ENCODE data around the gene NUDT22. TPM values are rescaled to one million over a fixed set of nuclear protein-coding genes. Genes with fewer than 3 reads are reported as not detected.

The NUDT22 gene
- polyA plus RNA-seq, 1 donor (not counting 4 experiments of a cell fraction or from before 2014, with no cell fraction given) = 31.1 TPM

DNA sequence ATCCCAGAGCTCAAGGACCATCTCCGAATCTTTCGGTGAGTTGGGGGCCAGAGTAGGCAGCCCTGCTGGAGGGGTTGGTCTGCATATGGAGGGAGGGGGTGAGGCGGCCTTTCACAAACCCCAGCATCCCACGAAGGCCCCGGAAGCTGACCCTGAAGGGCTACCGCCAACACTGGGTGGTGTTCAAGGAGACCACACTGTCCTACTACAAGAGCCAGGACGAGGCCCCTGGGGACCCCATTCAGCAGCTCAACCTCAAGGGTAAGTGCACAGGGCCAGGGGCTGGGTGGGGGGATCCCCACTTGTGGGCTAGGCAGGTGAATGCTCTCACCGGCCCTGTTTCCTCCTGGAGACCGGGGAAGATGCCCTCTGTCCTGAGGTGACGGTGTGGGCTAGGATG lies 6.3 kb upstream of the NUDT22 start:
- no peak overlapping the region for H3K9ac ChIP-seq (ENCODE audit: control insufficient read depth, extremely low read depth, insufficient read depth, low read length)
- H3K79me2 ChIP-seq (ENCODE audit: control insufficient read depth, insufficient read depth, low read length) = no peaks in the 10 kb centered on the region
- DNase-seq (ENCODE audit: low read depth, low spot score) = no peak
- TF ChIP-seq EZH2 (IDR thresholded peaks at IDR 0.05; ENCODE audit: low read length) = no peak
- TF ChIP-seq, protein P1, sequence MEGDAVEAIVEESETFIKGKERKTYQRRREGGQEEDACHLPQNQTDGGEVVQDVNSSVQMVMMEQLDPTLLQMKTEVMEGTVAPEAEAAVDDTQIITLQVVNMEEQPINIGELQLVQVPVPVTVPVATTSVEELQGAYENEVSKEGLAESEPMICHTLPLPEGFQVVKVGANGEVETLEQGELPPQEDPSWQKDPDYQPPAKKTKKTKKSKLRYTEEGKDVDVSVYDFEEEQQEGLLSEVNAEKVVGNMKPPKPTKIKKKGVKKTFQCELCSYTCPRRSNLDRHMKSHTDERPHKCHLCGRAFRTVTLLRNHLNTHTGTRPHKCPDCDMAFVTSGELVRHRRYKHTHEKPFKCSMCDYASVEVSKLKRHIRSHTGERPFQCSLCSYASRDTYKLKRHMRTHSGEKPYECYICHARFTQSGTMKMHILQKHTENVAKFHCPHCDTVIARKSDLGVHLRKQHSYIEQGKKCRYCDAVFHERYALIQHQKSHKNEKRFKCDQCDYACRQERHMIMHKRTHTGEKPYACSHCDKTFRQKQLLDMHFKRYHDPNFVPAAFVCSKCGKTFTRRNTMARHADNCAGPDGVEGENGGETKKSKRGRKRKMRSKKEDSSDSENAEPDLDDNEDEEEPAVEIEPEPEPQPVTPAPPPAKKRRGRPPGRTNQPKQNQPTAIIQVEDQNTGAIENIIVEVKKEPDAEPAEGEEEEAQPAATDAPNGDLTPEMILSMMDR (optimal IDR thresholded peaks at IDR 0.05 in 1 of 3, IDR thresholded peaks at IDR 0.05 in 1 of 3, conservative IDR thresholded peaks at IDR 0.05 in 1 of 3; ENCODE audit: extremely low read depth in 1 of 3, insufficient read depth in 2 of 3, low read length in 3 of 3) = no peak
- H3K9me3 ChIP-seq (ENCODE audit: control insufficient read depth, low read depth, low read length) = no peaks in the 10 kb centered on the region
- dilution Hi-C loops (cut with MboI; ENCODE audit: extremely low pct_ligation_motif_present, low sequenced_read_pairs) = no loop called here
- H3K27me3 ChIP-seq (ENCODE audit: control insufficient read depth, extremely low read depth, insufficient read depth, low read length) = no peaks in the 10 kb centered on the region
- H3K27ac ChIP-seq (ENCODE audit: control insufficient read depth, insufficient read depth, low read length) = no peak overlapping the region
- H3K9me1 ChIP-seq (ENCODE audit: control insufficient read depth, extremely low read depth, insufficient read depth, low read length) = no peaks in the 10 kb centered on the region
- no peak overlapping the region for H2AFZ ChIP-seq (ENCODE audit: control insufficient read depth, low read length)
- no peak overlapping the region for H3K4me2 ChIP-seq (ENCODE audit: control insufficient read depth, extremely low read depth, insufficient read depth, low read depth, low read length)
- no peaks in the 10 kb centered on the region for H4K20me1 ChIP-seq (ENCODE audit: control insufficient read depth, extremely low read depth, insufficient read depth, low read length)
- peaks cover 10% of the 10 kb centered on the region for H3K4me1 ChIP-seq (ENCODE audit: control insufficient read depth, extremely low read depth, insufficient read depth, low read length)
- H3K4me3 ChIP-seq (ENCODE audit: control insufficient read depth in 2 of 3, extremely low read depth in 1 of 3, insufficient read depth in 2 of 3, low read depth in 1 of 3, low read length in 3 of 3) = no peak overlapping the region
- H3K36me3 ChIP-seq (ENCODE audit: control insufficient read depth in 2 of 2, extremely low read depth in 1 of 2, insufficient read depth in 2 of 2, low read length in 2 of 2) = peaks cover 2 to 6% of the 10 kb centered on the region in 2 experiments
- no peak for FAIRE-seq

DNA sequence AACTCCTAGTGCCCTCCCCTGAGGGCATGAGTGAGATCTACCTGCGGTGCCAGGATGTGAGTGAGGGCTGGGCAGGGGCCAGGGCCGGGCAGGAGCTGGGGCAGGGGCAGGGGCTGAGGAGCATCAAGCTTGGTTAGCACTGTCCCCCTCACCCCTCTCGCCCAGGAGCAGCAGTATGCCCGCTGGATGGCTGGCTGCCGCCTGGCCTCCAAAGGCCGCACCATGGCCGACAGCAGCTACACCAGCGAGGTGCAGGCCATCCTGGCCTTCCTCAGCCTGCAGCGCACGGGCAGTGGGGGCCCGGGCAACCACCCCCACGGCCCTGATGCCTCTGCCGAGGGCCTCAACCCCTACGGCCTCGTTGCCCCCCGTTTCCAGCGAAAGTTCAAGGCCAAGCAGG lies 5.8 kb upstream of the NUDT22 start:
- Histone ChIP-seq H3K9ac (ENCODE audit: control insufficient read depth, extremely low read depth, insufficient read depth, low read length) (no peak overlapping the region), H3K27me3 (ENCODE audit: control insufficient read depth, extremely low read depth, insufficient read depth, low read length) (no peaks in the 10 kb centered on the region), H3K79me2 (ENCODE audit: control insufficient read depth, insufficient read depth, low read length) (no peaks in the 10 kb centered on the region), H3K27ac (ENCODE audit: control insufficient read depth, insufficient read depth, low read length) (no peak overlapping the region), H3K36me3 (ENCODE audit: control insufficient read depth in 2 of 2, extremely low read depth in 1 of 2, insufficient read depth in 2 of 2, low read length in 2 of 2) (peaks cover 2 to 4% of the 10 kb centered on the region in 2 experiments), H3K9me1 (ENCODE audit: control insufficient read depth, extremely low read depth, insufficient read depth, low read length) (no peaks in the 10 kb centered on the region), H3K4me1 (ENCODE audit: control insufficient read depth, extremely low read depth, insufficient read depth, low read length) (peaks cover 11% of the 10 kb centered on the region), H3K4me2 (ENCODE audit: control insufficient read depth, extremely low read depth, insufficient read depth, low read depth, low read length) (no peak overlapping the region), H2AFZ (ENCODE audit: control insufficient read depth, low read length) (no peak overlapping the region), H3K9me3 (ENCODE audit: control insufficient read depth, low read depth, low read length) (no peaks in the 10 kb centered on the region), H4K20me1 (ENCODE audit: control insufficient read depth, extremely low read depth, insufficient read depth, low read length) (no peaks in the 10 kb centered on the region), H3K4me3 (ENCODE audit: control insufficient read depth in 2 of 3, extremely low read depth in 1 of 3, insufficient read depth in 2 of 3, low read depth in 1 of 3, low read length in 3 of 3) (no peak overlapping the region)
- dilution Hi-C loops (cut with MboI; ENCODE audit: extremely low pct_ligation_motif_present, low sequenced_read_pairs) = no loop called here
- TF ChIP-seq, protein P1 (optimal IDR thresholded peaks at IDR 0.05 in 1 of 3, IDR thresholded peaks at IDR 0.05 in 1 of 3, conservative IDR thresholded peaks at IDR 0.05 in 1 of 3; ENCODE audit: extremely low read depth in 1 of 3, insufficient read depth in 2 of 3, low read length in 3 of 3) = no peak
- TF ChIP-seq EZH2 (IDR thresholded peaks at IDR 0.05; ENCODE audit: low read length) = no peak
- DNase-seq (ENCODE audit: low read depth, low spot score) (no peak), FAIRE-seq (no peak)
